T-cell (primary cell): Measurements from ENCODE around the gene PCDHB7. TPM values are rescaled to one million over a fixed set of nuclear protein-coding genes. Genes with fewer than 3 reads are reported as not detected.
"Not testable (repeated sequence)": the region's sequence is repeated elsewhere in the genome, so short reads cannot be mapped to it uniquely, and the experiment has no call there.

Experiments
- ATAC-seq, 4 experiments: fragments of 200-7000 bp in 3 of 4; fragments of 150-1000 bp in 1 of 4; cut with Tn5 transposase; replicated peaks in 1 of 4; 1 replicate in 3 of 4; 2 replicates in 1 of 4; pipeline ENCODE4 v1.10.0; 2021; ENCODE audit warnings: moderate library complexity in 3 of 4, mild to moderate bottlenecking in 2 of 4, moderate number of reproducible peaks in 1 of 4
- CTCF ChIA-PET, 2 donors: fragments of 300-600 bp; sonication (Branson Sonifier 250); formaldehyde crosslinking; loops; one replicate each; lab custom pipeline; 2022; ENCODE audit warnings: antibody characterized with exemption in 2 of 2; lab: Charles Lee
- POLR2A ChIA-PET, 2 donors: fragments of 300-600 bp; sonication (Branson Sonifier 250); formaldehyde crosslinking; loops; one replicate each; lab custom pipeline; 2022; ENCODE audit warnings: antibody characterized with exemption in 2 of 2; lab: Charles Lee
- DNase-seq, 35 experiments: peaks; one replicate each; pipeline versions ENCODE4 v3.0.0 to v3.0.0-alpha.2; 2013 to 2023
- H3K27ac ChIP-seq: one replicate; pipeline ENCODE4 v1.5.1; 2013; ENCODE audit warnings: low read length
- H3K27me3 ChIP-seq, 2 experiments: replicated peaks in 1 of 2; 1 replicate in 1 of 2; 2 replicates in 1 of 2; pipeline versions ENCODE4 v1.6.1 to v1.7.0; 2013; ENCODE audit warnings: low read length in 1 of 2, mixed read lengths in 1 of 2; ENCODE audit not compliant: control insufficient read depth in 2 of 2, insufficient read depth in 2 of 2; ENCODE audit errors: extremely low read depth in 1 of 2
- H3K36me3 ChIP-seq, 2 donors: 1 replicate in 1 of 2; 2 replicates in 1 of 2; pipeline versions ENCODE4 v1.6.1 to v1.7.0; 2013; ENCODE audit warnings: low read length in 1 of 2; ENCODE audit not compliant: control insufficient read depth in 2 of 2, insufficient read depth in 1 of 2; ENCODE audit errors: extremely low read depth in 1 of 2
- H3K4me1 ChIP-seq, 2 experiments: 1 replicate in 1 of 2; 2 replicates in 1 of 2; pipeline versions ENCODE4 v1.6.1 to v1.7.0; 2013; ENCODE audit warnings: low read length in 2 of 2, mixed read lengths in 1 of 2; ENCODE audit not compliant: insufficient read depth in 2 of 2, control insufficient read depth in 1 of 2; ENCODE audit errors: extremely low read depth in 1 of 2
- H3K4me3 ChIP-seq, 2 donors: 1 replicate in 1 of 2; 2 replicates in 1 of 2; pipeline versions ENCODE4 v1.5.1 to v1.7.0; 2013; ENCODE audit warnings: mild to moderate bottlenecking in 2 of 2, low read length in 1 of 2, moderate library complexity in 1 of 2; ENCODE audit not compliant: control insufficient read depth in 1 of 2; ENCODE audit errors: extremely low read depth in 1 of 2
- H3K9me3 ChIP-seq: 2 replicates; pipeline ENCODE4 v1.7.0; 2013
- H3K27ac Mint-ChIP-seq, 2 donors: one replicate each; pipeline ENCODE4 v1.8.0; 2020 to 2021; ENCODE audit warnings: mild to moderate bottlenecking in 2 of 2, mixed read lengths in 2 of 2
- H3K27me3 Mint-ChIP-seq, 2 donors: one replicate each; pipeline ENCODE4 v1.8.0; 2021 to 2022; ENCODE audit warnings: mixed read lengths in 2 of 2
- H3K36me3 Mint-ChIP-seq: one replicate; pipeline ENCODE4 v1.8.0; 2021; ENCODE audit warnings: mixed read lengths
- H3K4me1 Mint-ChIP-seq, 3 donors: one replicate each; pipeline ENCODE4 v1.8.0; 2020 to 2022; ENCODE audit warnings: mixed read lengths in 3 of 3, mild to moderate bottlenecking in 1 of 3
- H3K4me3 Mint-ChIP-seq, 3 donors: one replicate each; pipeline ENCODE4 v1.8.0; 2020 to 2022; ENCODE audit warnings: mild to moderate bottlenecking in 3 of 3, mixed read lengths in 3 of 3, moderate library complexity in 3 of 3
- H3K9me3 Mint-ChIP-seq, 3 donors: one replicate each; pipeline ENCODE4 v1.8.0; 2020 to 2022; ENCODE audit warnings: mixed read lengths in 3 of 3
- WGBS: methylation state at CpG from one replicate; pipeline ENCODE4 v1.1.5; 2013; ENCODE audit warnings: missing lambda C conversion rate; ENCODE audit not compliant: insufficient coverage; 5-methylcytosine and 5-hydroxymethylcytosine counted together
- total RNA-seq, 35 experiments: library from RNA in 6 of 35; stranded (reverse) in 6 of 35; fragments of 120-200 nt in 1 of 35; gene quantifications; one replicate each; pipeline versions ENCODE4 v1.2.1 to v1.2.4 and lab custom pipeline; 2013 to 2026

The PCDHB7 gene
- total RNA-seq, 5 donors from 2014 or later (not counting 1 experiment from before 2014, with no cell fraction given), result not detected

- no peak overlapping the region for H3K4me3 ChIP-seq
- POLR2A ChIA-PET, result no interaction called here
- 23% methylated on average over 10 of the region's 21 CpGs for WGBS
- Mint-ChIP-seq H3K27me3 (peaks cover 38 to 57% of the 10 kb centered on the region in 2 donors), H3K4me3 (no peak overlapping the region), H3K36me3 (peaks cover 7% of the 10 kb centered on the region), H3K9me3 (peaks cover 0 to 32% (median 27%) of the 10 kb centered on the region in 3 donors), H3K27ac (no peak overlapping the region), H3K4me1 (no peaks in the 10 kb centered on the region)
- no peak overlapping the region for H3K27ac ChIP-seq
- CTCF ChIA-PET, result no interaction called here
- DNase-seq (no peak), ATAC-seq (no peak)
- no peaks in the 10 kb centered on the region for H3K4me1 ChIP-seq
- no peaks in the 10 kb centered on the region for H3K36me3 ChIP-seq
- H3K9me3 ChIP-seq, result no peaks in the 10 kb centered on the region
- H3K27me3 ChIP-seq, result peaks cover 9 to 29% of the 10 kb centered on the region in 2 experiments
Measured at GRCh38 chr5:141155540-141156374, 16.7 kb upstream of the PCDHB7 start.

DNA sequence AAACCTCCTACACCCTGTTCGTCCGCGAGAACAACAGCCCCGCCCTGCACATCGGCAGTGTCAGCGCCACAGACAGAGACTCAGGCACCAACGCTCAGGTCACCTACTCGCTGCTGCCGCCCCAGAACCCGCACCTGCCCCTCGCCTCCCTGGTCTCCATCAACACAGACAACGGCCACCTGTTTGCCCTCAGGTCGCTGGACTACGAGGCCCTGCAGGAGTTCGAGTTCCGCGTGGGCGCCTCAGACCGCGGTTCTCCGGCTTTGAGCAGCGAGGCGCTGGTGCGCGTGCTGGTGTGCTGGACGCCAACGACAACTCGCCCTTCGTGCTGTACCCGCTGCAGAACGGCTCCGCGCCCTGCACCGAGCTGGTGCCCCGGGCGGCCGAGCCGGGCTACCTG, 15.1 kb upstream of the PCDHB7 start:
- 40% methylated on average over 21 of the region's 38 CpGs for WGBS

DNA sequence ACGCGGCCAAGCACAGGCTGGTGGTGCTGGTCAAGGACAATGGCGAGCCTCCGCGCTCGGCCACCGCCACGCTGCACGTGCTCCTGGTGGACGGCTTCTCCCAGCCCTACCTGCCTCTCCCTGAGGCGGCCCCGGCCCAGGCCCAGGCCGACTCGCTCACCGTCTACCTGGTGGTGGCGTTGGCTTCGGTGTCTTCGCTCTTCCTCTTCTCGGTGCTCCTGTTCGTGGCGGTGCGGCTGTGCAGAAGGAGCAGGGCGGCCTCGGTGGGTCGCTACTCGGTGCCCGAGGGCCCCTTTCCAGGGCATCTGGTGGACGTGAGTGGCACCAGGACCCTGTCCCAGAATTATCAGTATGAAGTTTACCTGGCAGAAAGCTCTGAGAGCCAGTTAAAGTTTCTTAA, 14.5 kb upstream of the PCDHB7 start:
- H3K27me3 ChIP-seq, result peaks cover 6 to 21% of the 10 kb centered on the region in 2 experiments
- H3K9me3 ChIP-seq, H3K4me3 ChIP-seq, H3K4me1 Mint-ChIP-seq, DNase-seq, H3K27ac Mint-ChIP-seq, H3K36me3 ChIP-seq, ATAC-seq, H3K27ac ChIP-seq, CTCF ChIA-PET, POLR2A ChIA-PET, H3K4me3 Mint-ChIP-seq, H3K36me3 Mint-ChIP-seq, H3K4me1 ChIP-seq: not testable (repeated sequence)
- WGBS, result 48% methylated on average over 9 of the region's 28 CpGs
- peaks cover 0 to 24% (median 18%) of the 10 kb centered on the region in 3 donors for H3K9me3 Mint-ChIP-seq
- H3K27me3 Mint-ChIP-seq, result peaks cover 31 to 44% of the 10 kb centered on the region in 2 donors

More for the DNA sequence above, 15.1 kb upstream of the PCDHB7 start:
- H3K9me3 ChIP-seq, ATAC-seq, H3K27ac ChIP-seq, H3K4me1 ChIP-seq, DNase-seq, POLR2A ChIA-PET, H3K36me3 ChIP-seq, H3K4me1 Mint-ChIP-seq, H3K36me3 Mint-ChIP-seq, H3K4me3 Mint-ChIP-seq, H3K4me3 ChIP-seq, H3K27ac Mint-ChIP-seq, CTCF ChIA-PET: not testable (repeated sequence)
- H3K9me3 Mint-ChIP-seq, result peaks cover 0 to 26% (median 18%) of the 10 kb centered on the region in 3 donors
- H3K27me3 ChIP-seq, result peaks cover 6 to 21% of the 10 kb centered on the region in 2 experiments
- H3K27me3 Mint-ChIP-seq, result peaks cover 35 to 47% of the 10 kb centered on the region in 2 donors

DNA sequence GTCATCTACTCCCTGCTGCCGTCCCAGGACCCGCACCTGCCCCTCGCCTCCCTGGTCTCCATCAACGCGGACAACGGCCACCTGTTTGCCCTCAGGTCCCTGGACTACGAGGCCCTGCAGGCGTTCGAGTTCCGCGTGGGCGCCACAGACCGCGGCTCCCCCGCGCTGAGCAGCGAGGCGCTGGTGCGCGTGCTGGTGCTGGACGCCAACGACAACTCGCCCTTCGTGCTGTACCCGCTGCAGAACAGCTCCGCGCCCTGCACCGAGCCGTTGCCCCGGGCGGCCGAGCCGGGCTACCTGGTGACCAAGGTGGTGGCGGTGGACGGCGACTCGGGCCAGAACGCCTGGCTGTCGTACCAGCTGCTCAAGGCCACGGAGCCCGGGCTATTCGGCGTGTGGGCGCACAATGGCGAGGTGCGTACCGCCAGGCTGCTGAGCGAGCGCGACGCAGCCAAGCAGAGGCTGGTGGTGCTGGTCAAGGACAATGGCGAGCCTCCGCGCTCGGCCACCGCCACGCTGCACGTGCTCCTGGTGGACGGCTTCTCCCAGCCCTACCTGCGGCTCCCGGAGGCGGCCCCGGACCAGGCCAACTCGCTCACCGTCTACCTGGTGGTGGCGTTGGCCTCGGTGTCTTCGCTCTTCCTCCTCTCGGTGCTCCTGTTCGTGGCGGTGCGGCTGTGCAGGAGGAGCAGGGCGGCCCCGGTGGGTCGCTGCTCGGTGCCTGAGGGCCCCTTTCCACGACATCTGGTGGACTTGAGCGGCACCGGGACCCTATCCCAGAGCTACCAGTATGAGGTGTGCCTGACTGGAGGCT, 2.1 kb downstream of the PCDHB7 start:
- H3K4me1 ChIP-seq, H3K4me3 ChIP-seq, H3K9me3 Mint-ChIP-seq, ATAC-seq, H3K4me3 Mint-ChIP-seq, H3K4me1 Mint-ChIP-seq, CTCF ChIA-PET, POLR2A ChIA-PET, DNase-seq, H3K9me3 ChIP-seq, H3K27ac ChIP-seq, H3K27ac Mint-ChIP-seq, H3K36me3 ChIP-seq, H3K36me3 Mint-ChIP-seq: not testable (repeated sequence)
- H3K27me3 ChIP-seq, result peaks cover 0 to 19% of the 10 kb centered on the region in 2 experiments
- 49% methylated on average over 50 of the region's 79 CpGs for WGBS
- H3K27me3 Mint-ChIP-seq, result peaks cover 26 to 27% of the 10 kb centered on the region in 2 donors

- no peak overlapping the region for H3K4me3 Mint-ChIP-seq
- peaks cover 0 to 27% of the 10 kb centered on the region in 2 experiments for H3K27me3 ChIP-seq
- no peak for DNase-seq
- no peak overlapping the region for H3K4me3 ChIP-seq
- WGBS, result no CpG with 5 or more reads among the region's 1 CpG
- H3K4me1 Mint-ChIP-seq, result peaks cover 2 to 7% (median 5%) of the 10 kb centered on the region in 3 donors
- H3K27me3 Mint-ChIP-seq, result peaks cover 26 to 32% of the 10 kb centered on the region in 2 donors
- POLR2A ChIA-PET, result no interaction called here
- H3K27ac Mint-ChIP-seq, result no peak overlapping the region
- no peaks in the 10 kb centered on the region for H3K36me3 Mint-ChIP-seq
- no peak overlapping the region for H3K27ac ChIP-seq
- H3K4me1 ChIP-seq, result no peaks in the 10 kb centered on the region
- peaks cover 0 to 13% (median 8%) of the 10 kb centered on the region in 3 donors for H3K9me3 Mint-ChIP-seq
- CTCF ChIA-PET, result no interaction called here
- H3K36me3 ChIP-seq, result no peaks in the 10 kb centered on the region
- ATAC-seq, result no peak
- no peaks in the 10 kb centered on the region for H3K9me3 ChIP-seq
Measured at GRCh38 chr5:141175933-141176332, 3.5 kb downstream of the PCDHB7 start.

GRCh38 chr5:141177577-141178191, 5.2 kb downstream of the PCDHB7 start, which contains the start of gene PCDHB8:
Gene PCDHB8 (plus strand): TSS chr5:141177790. CDS start chr5:141178035, 245 bp downstream.
- H3K4me3 ChIP-seq, H3K9me3 ChIP-seq, CTCF ChIA-PET, DNase-seq, H3K4me1 ChIP-seq, H3K27ac Mint-ChIP-seq, POLR2A ChIA-PET, H3K4me3 Mint-ChIP-seq, ATAC-seq, H3K4me1 Mint-ChIP-seq, H3K36me3 Mint-ChIP-seq, H3K27ac ChIP-seq, H3K36me3 ChIP-seq: not testable (repeated sequence)
- peaks cover 28 to 34% of the 10 kb centered on the region in 2 donors for H3K27me3 Mint-ChIP-seq
- no CpG with 5 or more reads among the region's 18 CpGs for WGBS
- H3K27me3 ChIP-seq, result peaks cover 0 to 33% of the 10 kb centered on the region in 2 experiments
- H3K9me3 Mint-ChIP-seq, result peaks cover 7 to 13% (median 10%) of the 10 kb centered on the region in 3 donors
